GM10266 (cell line): ENCODE results near the gene REXO5.

Experiments used
- DNase-seq: peaks from one replicate; pipeline ENCODE4 v3.0.0; 2012; ENCODE audit errors: extremely low spot score
- CTCF ChIP-seq: IDR thresholded peaks from 2 replicates; pipeline ENCODE4 v1.5.1; 2012; ENCODE audit warnings: mild to moderate bottlenecking, low read depth; ENCODE audit not compliant: control insufficient read depth, insufficient read depth; ENCODE audit errors: missing control alignments

The REXO5 gene

GRCh38 chr16:20766294-20766693, 40.0 kb upstream of the REXO5 start:
- no peak for TF ChIP-seq CTCF
- DNase-seq, result no peak

GRCh38 chr16:20767577-20767976, 38.8 kb upstream of the REXO5 start:
- no peak for DNase-seq
- no peak for TF ChIP-seq CTCF

GRCh38 chr16:20768121-20768520, 38.2 kb upstream of the REXO5 start:
- DNase-seq, result no peak
- no peak for TF ChIP-seq CTCF

GRCh38 chr16:20768818-20769217, 37.5 kb upstream of the REXO5 start:
- no peak for TF ChIP-seq CTCF
- no peak for DNase-seq

DNA sequence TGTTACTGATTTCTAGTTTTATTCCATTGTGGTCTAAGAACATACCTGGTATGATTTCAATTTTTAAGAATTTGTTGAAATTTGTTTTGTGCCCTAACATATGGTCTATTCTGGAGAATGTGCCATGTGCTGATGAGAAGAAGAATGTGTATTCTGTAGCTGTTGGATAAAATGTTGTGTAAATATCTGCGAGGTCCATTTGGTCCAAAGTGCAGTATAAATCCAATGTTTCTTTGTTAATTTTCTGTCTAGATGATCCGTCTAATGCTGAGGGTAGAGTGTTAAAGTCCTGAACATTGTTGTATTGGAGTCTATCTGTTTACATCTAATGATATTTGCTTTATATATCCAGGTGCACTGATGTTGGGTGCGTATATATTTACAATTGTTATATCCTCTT, 32.6 kb upstream of the REXO5 start:
- no peak for TF ChIP-seq CTCF
- no peak for DNase-seq

- TF ChIP-seq CTCF, result peak; percentile 76
Observed at GRCh38 chr16:20774703-20775362, 31.5 kb upstream of the REXO5 start.

GRCh38 chr16:20781697-20782096, 24.6 kb upstream of the REXO5 start:
- no peak for DNase-seq

More at GRCh38 chr16:20774703-20775362, 31.5 kb upstream of the REXO5 start:
- DNase-seq, result peak; percentile 48

More at GRCh38 chr16:20781697-20782096, 24.6 kb upstream of the REXO5 start:
- no peak for TF ChIP-seq CTCF
